Smooth muscle cell (in vitro differentiated cells): ENCODE data around the gene LNX2. TPM values are rescaled to one million over a fixed set of nuclear protein-coding genes. Genes with fewer than 3 reads are reported as not detected.

Experiments
- DNase-seq: peaks from one replicate; lab custom pipeline; 2025; ENCODE audit not compliant: unreplicated experiment; lab: John Stamatoyannopoulos, UW
- H2AFZ ChIP-seq: fragments of 200-600 bp; sonication (generic); 2 replicates; pipeline ENCODE4 v1.6.0; 2016; ENCODE audit warnings: antibody characterized with exemption, low read depth, mild to moderate bottlenecking
- H3F3A ChIP-seq: fragments of 200-600 bp; sonication (generic); 2 replicates; pipeline ENCODE4 v1.6.0; 2017; ENCODE audit warnings: antibody characterized with exemption, low read depth
- H3K27ac ChIP-seq: fragments of 200-600 bp; sonication (generic); 2 replicates; pipeline ENCODE4 v1.5.1; 2016; ENCODE audit warnings: low read depth, mild to moderate bottlenecking
- H3K27me3 ChIP-seq: fragments of 200-600 bp; sonication (generic); 2 replicates; pipeline ENCODE4 v1.6.1; 2016; ENCODE audit warnings: low read depth, mild to moderate bottlenecking
- H3K36me3 ChIP-seq: fragments of 200-600 bp; sonication (generic); 2 replicates; pipeline ENCODE4 v1.5.1; 2016; ENCODE audit warnings: low read depth
- H3K4me1 ChIP-seq: fragments of 200-600 bp; sonication (generic); 2 replicates; pipeline ENCODE4 v1.5.1; 2016; ENCODE audit warnings: low read depth
- H3K4me2 ChIP-seq: fragments of 200-600 bp; sonication (generic); 2 replicates; pipeline ENCODE4 v1.6.0; 2016; ENCODE audit warnings: mild to moderate bottlenecking
- H3K4me3 ChIP-seq: fragments of 200-600 bp; sonication (generic); 2 replicates; pipeline ENCODE4 v1.5.1; 2016; ENCODE audit warnings: mild to moderate bottlenecking
- H3K79me2 ChIP-seq: fragments of 200-600 bp; sonication (generic); 2 replicates; pipeline ENCODE4 v1.6.0; 2016; ENCODE audit warnings: low read depth, mild to moderate bottlenecking
- H3K9ac ChIP-seq: fragments of 200-600 bp; sonication (generic); 2 replicates; pipeline ENCODE4 v1.6.0; 2016; ENCODE audit warnings: low read depth
- H3K9me3 ChIP-seq: fragments of 200-600 bp; sonication (generic); replicated peaks from 2 replicates; pipeline ENCODE4 v1.5.1; 2016; ENCODE audit warnings: low read depth
- H4K20me1 ChIP-seq: fragments of 200-600 bp; sonication (generic); 2 replicates; pipeline ENCODE4 v1.6.0; 2016; ENCODE audit warnings: low read depth
- WGBS: methylation state at CpG from one replicate; pipeline ENCODE4 v1.1.7; 2016; ENCODE audit warnings: low lambda C conversion rate; 5-methylcytosine and 5-hydroxymethylcytosine counted together
- polyA plus RNA-seq: library from polyadenylated mRNA; unstranded; fragments of >200 nt; fragmentation: Nextera tagmentation; extraction: Ambion mirVana; gene quantifications from 2 replicates; pipeline ENCODE4 v1.2.1, GENCODE V29; 2016
- total RNA-seq: library from RNA; depleted of rRNA; stranded (reverse); fragments of >200 nt; gene quantifications from 2 replicates; pipeline ENCODE4 v1.2.3, GENCODE V29; 2014
- TF ChIP-seq, protein P1 (sequence below): fragments of 200-600 bp; sonication (generic); IDR thresholded peaks from 2 replicates; pipeline ENCODE4 v1.5.1; 2017; ENCODE audit warnings: borderline replicate concordance, mild to moderate bottlenecking, antibody characterized with exemption; ENCODE audit not compliant: insufficient read depth, poor library complexity, severe bottlenecking

LNX2 gene
- total and polyA plus RNA-seq, 2 experiments from 2014 or later, result 5.5 to 7.3 TPM

GRCh38 chr13:27605099-27605498 is 15.2 kb downstream of the LNX2 start:
- Histone ChIP-seq H3K9me3 (no peaks in the 10 kb centered on the region), H3K4me3 (no peak overlapping the region), H3K9ac (no peak overlapping the region), H3K36me3 (no peaks in the 10 kb centered on the region), H4K20me1 (peaks cover 78% of the 10 kb centered on the region), H3K4me2 (no peak overlapping the region), H3K4me1 (peaks cover 7% of the 10 kb centered on the region), H2AFZ (no peak overlapping the region), H3K27ac (no peak overlapping the region), H3K27me3 (no peaks in the 10 kb centered on the region), H3K79me2 (peaks cover 70% of the 10 kb centered on the region), H3F3A (peaks cover 4% of the 10 kb centered on the region)
- DNase-seq, result no peak
- TF ChIP-seq, protein P1, sequence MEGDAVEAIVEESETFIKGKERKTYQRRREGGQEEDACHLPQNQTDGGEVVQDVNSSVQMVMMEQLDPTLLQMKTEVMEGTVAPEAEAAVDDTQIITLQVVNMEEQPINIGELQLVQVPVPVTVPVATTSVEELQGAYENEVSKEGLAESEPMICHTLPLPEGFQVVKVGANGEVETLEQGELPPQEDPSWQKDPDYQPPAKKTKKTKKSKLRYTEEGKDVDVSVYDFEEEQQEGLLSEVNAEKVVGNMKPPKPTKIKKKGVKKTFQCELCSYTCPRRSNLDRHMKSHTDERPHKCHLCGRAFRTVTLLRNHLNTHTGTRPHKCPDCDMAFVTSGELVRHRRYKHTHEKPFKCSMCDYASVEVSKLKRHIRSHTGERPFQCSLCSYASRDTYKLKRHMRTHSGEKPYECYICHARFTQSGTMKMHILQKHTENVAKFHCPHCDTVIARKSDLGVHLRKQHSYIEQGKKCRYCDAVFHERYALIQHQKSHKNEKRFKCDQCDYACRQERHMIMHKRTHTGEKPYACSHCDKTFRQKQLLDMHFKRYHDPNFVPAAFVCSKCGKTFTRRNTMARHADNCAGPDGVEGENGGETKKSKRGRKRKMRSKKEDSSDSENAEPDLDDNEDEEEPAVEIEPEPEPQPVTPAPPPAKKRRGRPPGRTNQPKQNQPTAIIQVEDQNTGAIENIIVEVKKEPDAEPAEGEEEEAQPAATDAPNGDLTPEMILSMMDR, result no peak
- 82% methylated on average over 3 of the region's 3 CpGs for WGBS

GRCh38 chr13:27601803-27602202 is 18.5 kb downstream of the LNX2 start:
- TF ChIP-seq, protein P1, result no peak
- Histone ChIP-seq H3K4me2 (no peak overlapping the region), H4K20me1 (peaks cover 78% of the 10 kb centered on the region), H3K9ac (no peak overlapping the region), H3K27ac (no peak overlapping the region), H3K4me1 (peaks cover 8% of the 10 kb centered on the region), H3K9me3 (no peaks in the 10 kb centered on the region), H2AFZ (no peak overlapping the region), H3K4me3 (no peak overlapping the region), H3K36me3 (no peaks in the 10 kb centered on the region), H3F3A (peaks cover 4% of the 10 kb centered on the region), H3K27me3 (no peaks in the 10 kb centered on the region), H3K79me2 (peaks cover 75% of the 10 kb centered on the region)
- DNase-seq, result no peak
- WGBS, result 97% methylated on average over 2 of the region's 2 CpGs

GRCh38 chr13:27601208-27601607 is 19.1 kb downstream of the LNX2 start:
- H3K79me2 ChIP-seq, result peaks cover 75% of the 10 kb centered on the region
- H2AFZ ChIP-seq, result no peak overlapping the region
- H3K27ac ChIP-seq, result no peak overlapping the region
- no peaks in the 10 kb centered on the region for H3K9me3 ChIP-seq
- TF ChIP-seq, protein P1, result no peak
- H3K4me1 ChIP-seq, result peaks cover 8% of the 10 kb centered on the region
- H3K9ac ChIP-seq, result no peak overlapping the region
- H3K4me2 ChIP-seq, result no peak overlapping the region
- peaks cover 74% of the 10 kb centered on the region for H4K20me1 ChIP-seq
- H3K4me3 ChIP-seq, result no peak overlapping the region
- WGBS, result 67% methylated on average over 2 of the region's 2 CpGs
- no peaks in the 10 kb centered on the region for H3K27me3 ChIP-seq
- no peak for DNase-seq
- H3F3A ChIP-seq, result peaks cover 4% of the 10 kb centered on the region
- no peaks in the 10 kb centered on the region for H3K36me3 ChIP-seq

GRCh38 chr13:27600711-27601110 is 19.6 kb downstream of the LNX2 start:
- peaks cover 72% of the 10 kb centered on the region for H3K79me2 ChIP-seq
- H3K4me2 ChIP-seq, result no peak overlapping the region
- no peak overlapping the region for H3K9ac ChIP-seq
- H3K9me3 ChIP-seq, result no peaks in the 10 kb centered on the region
- no peaks in the 10 kb centered on the region for H3K36me3 ChIP-seq
- 55% methylated on average over 1 of the region's 1 CpG for WGBS
- peaks cover 4% of the 10 kb centered on the region for H3F3A ChIP-seq
- no peak overlapping the region for H3K4me3 ChIP-seq
- H3K4me1 ChIP-seq, result peaks cover 8% of the 10 kb centered on the region
- TF ChIP-seq, protein P1, result no peak
- H4K20me1 ChIP-seq, result peaks cover 71% of the 10 kb centered on the region
- no peak overlapping the region for H2AFZ ChIP-seq
- no peak overlapping the region for H3K27ac ChIP-seq
- no peaks in the 10 kb centered on the region for H3K27me3 ChIP-seq
- no peak for DNase-seq
